A549 treated with Mapracorat at 1 μM for 4 hours (cell line): ENCODE results near the gene TXNIP. TPM values are rescaled to one million over a fixed set of nuclear protein-coding genes. Genes with fewer than 3 reads are reported as not detected.

Experiments
- total RNA-seq: library from RNA; stranded (reverse); fragments of 200-300 nt; extraction: Qiagen RNA extraction; gene quantifications from 5 replicates; pipeline ENCODE4 v1.2.3, GENCODE V29; 2022

Gene TXNIP, protein sequence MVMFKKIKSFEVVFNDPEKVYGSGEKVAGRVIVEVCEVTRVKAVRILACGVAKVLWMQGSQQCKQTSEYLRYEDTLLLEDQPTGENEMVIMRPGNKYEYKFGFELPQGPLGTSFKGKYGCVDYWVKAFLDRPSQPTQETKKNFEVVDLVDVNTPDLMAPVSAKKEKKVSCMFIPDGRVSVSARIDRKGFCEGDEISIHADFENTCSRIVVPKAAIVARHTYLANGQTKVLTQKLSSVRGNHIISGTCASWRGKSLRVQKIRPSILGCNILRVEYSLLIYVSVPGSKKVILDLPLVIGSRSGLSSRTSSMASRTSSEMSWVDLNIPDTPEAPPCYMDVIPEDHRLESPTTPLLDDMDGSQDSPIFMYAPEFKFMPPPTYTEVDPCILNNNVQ
- 0.16 to 0.36 TPM (median 0.23 TPM) in 5 replicates for total RNA-seq

DNA sequence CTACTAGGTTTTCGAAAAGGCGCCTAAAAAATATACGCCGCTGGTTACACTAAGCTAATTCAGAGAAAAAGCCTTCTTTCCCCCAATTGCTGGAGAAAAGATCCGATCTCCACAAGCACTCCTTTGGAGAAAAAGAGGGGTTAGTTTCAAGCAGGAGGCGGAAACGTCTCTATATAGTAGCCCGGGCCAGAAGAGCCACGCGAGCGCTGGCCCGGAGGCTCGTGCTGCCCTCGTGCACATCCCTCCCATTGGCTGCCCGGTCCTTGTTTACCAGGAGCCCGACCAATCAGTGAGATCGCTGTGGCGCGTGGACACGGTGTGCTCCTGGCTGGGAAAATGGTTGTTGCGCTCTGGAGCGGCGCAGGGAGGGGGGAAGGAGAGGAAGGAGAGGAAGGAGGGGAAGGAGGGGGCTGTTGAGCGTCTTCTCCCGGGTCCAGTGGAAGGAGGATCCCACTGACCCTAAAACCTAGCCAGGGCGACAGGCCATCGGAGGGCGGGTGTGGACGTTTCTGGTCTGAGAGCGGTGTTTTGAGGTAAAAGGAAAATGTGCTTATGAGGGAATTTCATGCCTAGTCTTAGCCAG, at the start of gene TXNIP:
Gene TXNIP (minus strand): TSS at position 147 of the 583 bp plus-strand sequence. CDS start 313 bp downstream, outside the sequence.

GRCh38 chr1:146021622-146022402, 25.4 kb upstream of the TXNIP start, which contains the start of gene HJV:
TSS of gene HJV (minus strand) at chr1:146021735. CDS start at chr1:146020231, 1,504 bp downstream.

GRCh38 chr1:145964328-145965118, 31.9 kb downstream of the TXNIP start, which contains the start of the genes ANKRD34A and POLR3GL:
TSS of gene ANKRD34A (minus strand) at chr1:145964575. CDS start at chr1:145961759, 2,816 bp downstream.
TSS of gene POLR3GL (plus strand) at chr1:145964690. CDS start at chr1:145974866, 10,176 bp downstream.

DNA sequence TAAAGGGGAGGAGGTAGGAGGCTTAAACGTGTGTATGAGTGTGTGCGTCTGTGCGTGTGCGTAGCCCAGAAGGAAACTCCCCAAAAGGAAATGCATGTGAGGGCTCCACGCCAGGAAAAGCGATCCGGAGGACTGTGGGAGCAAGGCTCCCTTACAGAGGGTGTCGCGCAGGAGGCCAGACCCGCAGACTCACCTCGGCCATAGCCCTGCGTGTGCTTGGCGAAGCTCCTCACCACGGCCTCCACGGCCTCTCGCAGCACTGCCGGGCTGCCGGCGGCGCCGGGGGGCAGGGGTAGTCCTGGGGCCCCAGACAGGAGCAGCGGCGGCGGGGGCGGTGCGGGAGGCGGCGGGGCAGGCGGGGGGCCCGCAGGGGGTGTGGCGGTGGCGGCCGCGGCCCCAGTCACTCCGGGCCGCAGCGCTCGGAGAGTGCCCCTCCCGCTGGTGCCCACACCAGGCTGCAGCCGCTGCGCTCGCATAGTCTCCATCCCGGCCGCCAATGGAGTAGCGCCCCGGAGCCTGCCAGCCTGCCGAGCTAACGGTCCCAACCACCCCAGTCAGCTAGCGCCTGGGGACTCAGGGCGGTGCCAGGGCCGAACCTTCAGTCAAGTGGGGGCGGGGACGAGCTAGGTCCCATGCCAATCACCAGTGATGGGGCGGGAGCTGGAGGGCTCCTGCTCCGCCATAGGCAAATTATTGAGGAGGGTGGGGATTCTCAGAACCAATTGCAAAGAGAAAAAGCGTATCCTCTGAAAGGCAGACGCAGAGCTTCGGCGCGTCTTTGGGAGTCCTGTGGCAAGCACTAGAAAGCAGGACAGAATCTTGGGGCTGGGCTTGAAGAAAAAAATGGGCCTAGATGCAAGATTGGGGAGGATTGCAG, 38.7 kb downstream of the TXNIP start, which contains the start of gene LIX1L:
Gene LIX1L (minus strand): TSS at position 575 of the 877 bp plus-strand sequence. CDS start 90 bp downstream, at position 485.

Other genes with a start within 250 kb of the TXNIP start
- 12.3 to 13.3 TPM (median 13.1 TPM) in 5 replicates for gene RNF115, start 172.5 kb downstream of the TXNIP start, total RNA-seq
- 35.4 to 41.4 TPM (median 38.1 TPM) in 5 replicates for gene POLR3C, start 172.4 kb downstream of the TXNIP start, total RNA-seq
- 6.0 to 7.2 TPM (median 7.1 TPM) in 5 replicates for gene NUDT17, start 150.9 kb downstream of the TXNIP start, total RNA-seq
- 34.4 to 41.6 TPM (median 40.6 TPM) in 5 replicates for gene PIAS3, start 137.5 kb downstream of the TXNIP start, total RNA-seq
- gene ANKRD35, start 110.7 kb downstream of the TXNIP start, total RNA-seq = 0.04 to 0.08 TPM (median 0.05 TPM) in 3 of 5 replicates, not detected in the others
- 1.2 to 1.9 TPM (median 1.7 TPM) in 5 replicates for gene ITGA10, start 86.5 kb downstream of the TXNIP start, total RNA-seq
- gene PEX11B, start 77.9 kb downstream of the TXNIP start, total RNA-seq = 33.2 to 41.4 TPM (median 36.2 TPM) in 5 replicates
- 224 to 253 TPM (median 231 TPM) in 5 replicates for gene RBM8A, start 69.1 kb downstream of the TXNIP start, total RNA-seq
- 10.3 to 12.0 TPM (median 11.7 TPM) in 5 replicates for gene LIX1L, start 38.6 kb downstream of the TXNIP start, total RNA-seq
- 0.21 to 0.42 TPM (median 0.27 TPM) in 5 replicates for gene ANKRD34A, start 32.0 kb downstream of the TXNIP start, total RNA-seq
- gene POLR3GL, start 31.9 kb downstream of the TXNIP start, total RNA-seq = 9.2 to 13.8 TPM (median 12.7 TPM) in 5 replicates
- gene HJV, start 25.2 kb upstream of the TXNIP start, total RNA-seq = not detected in 5 replicates
- 0.75 to 0.98 TPM (median 0.95 TPM) in 5 replicates for gene NBPF10, start 148.2 kb upstream of the TXNIP start, total RNA-seq
- 18.4 to 26.6 TPM (median 24.2 TPM) in 5 replicates for gene NOTCH2NLA, start 232.4 kb upstream of the TXNIP start, total RNA-seq